H1 (cell line): ENCODE measurements around the gene ARHGAP42.

Source experiments
- BACH1 ChIP-seq: IDR thresholded peaks from 2 replicates; pipeline ENCODE4 v1.6.1; 2012; ENCODE audit warnings: low read length, improper control_type of control experiment
- EP300 ChIP-seq, 2 experiments: IDR thresholded peaks; 1 replicate in 1 of 2; 2 replicates in 1 of 2; pipeline ENCODE4 v1.6.1; 2011 to 2012; ENCODE audit warnings: low read depth in 2 of 2, low read length in 2 of 2, mild to moderate bottlenecking in 2 of 2, borderline replicate concordance in 1 of 2, inconsistent platforms in 1 of 2, moderate library complexity in 1 of 2
- JUND ChIP-seq: IDR thresholded peaks from 2 replicates; pipeline ENCODE4 v1.6.1; 2011; ENCODE audit warnings: mild to moderate bottlenecking, improper control_type of control experiment, low read length
- NRF1 ChIP-seq: IDR thresholded peaks from 2 replicates; pipeline ENCODE4 v1.6.1; 2011; ENCODE audit warnings: mild to moderate bottlenecking, low read depth, low read length, improper control_type of control experiment
- POLR2A ChIP-seq, 2 experiments: IDR thresholded peaks; 1 replicate in 1 of 2; 2 replicates in 1 of 2; pipeline ENCODE4 v1.6.1; 2011; ENCODE audit warnings: low read depth in 2 of 2, low read length in 2 of 2, mild to moderate bottlenecking in 2 of 2; ENCODE audit errors: control extremely low read depth in 1 of 2
- POLR2AphosphoS5 ChIP-seq: IDR thresholded peaks from 2 replicates; pipeline ENCODE4 v1.6.1; 2011; ENCODE audit warnings: low read depth, low read length
- SP1 ChIP-seq: IDR thresholded peaks from 2 replicates; pipeline ENCODE4 v1.6.1; 2011; ENCODE audit warnings: low read depth, low read length
- SP2 ChIP-seq: IDR thresholded peaks from 2 replicates; pipeline ENCODE4 v1.6.1; 2012; ENCODE audit warnings: mild to moderate bottlenecking, low read length, inconsistent platforms
- TAF1 ChIP-seq: IDR thresholded peaks from 2 replicates; pipeline ENCODE4 v1.6.1; 2011; ENCODE audit warnings: mild to moderate bottlenecking, low read depth, low read length
- TCF12 ChIP-seq: IDR thresholded peaks from 2 replicates; pipeline ENCODE4 v1.6.1; 2011; ENCODE audit warnings: low read depth, mild to moderate bottlenecking, low read length
- ZNF274 ChIP-seq: IDR thresholded peaks from 2 replicates; pipeline ENCODE4 v1.7.0; 2012; ENCODE audit warnings: low read length, borderline replicate concordance; ENCODE audit errors: extremely low read depth
- TF ChIP-seq, protein P1 (sequence below), 3 experiments: IDR thresholded peaks; 1 replicate in 2 of 3; 2 replicates in 1 of 3; pipeline versions ENCODE4 v1.5.1 to v1.6.1; 2011; ENCODE audit warnings: low read length in 3 of 3, mild to moderate bottlenecking in 3 of 3, inconsistent platforms in 2 of 3, low read depth in 1 of 3, moderate library complexity in 1 of 3; ENCODE audit not compliant: insufficient read depth in 1 of 3; ENCODE audit errors: control extremely low read depth in 1 of 3
- TF ChIP-seq, protein P2 (sequence below): IDR thresholded peaks from 2 replicates; pipeline ENCODE4 v1.6.1; 2012; ENCODE audit warnings: inconsistent platforms

DNA sequence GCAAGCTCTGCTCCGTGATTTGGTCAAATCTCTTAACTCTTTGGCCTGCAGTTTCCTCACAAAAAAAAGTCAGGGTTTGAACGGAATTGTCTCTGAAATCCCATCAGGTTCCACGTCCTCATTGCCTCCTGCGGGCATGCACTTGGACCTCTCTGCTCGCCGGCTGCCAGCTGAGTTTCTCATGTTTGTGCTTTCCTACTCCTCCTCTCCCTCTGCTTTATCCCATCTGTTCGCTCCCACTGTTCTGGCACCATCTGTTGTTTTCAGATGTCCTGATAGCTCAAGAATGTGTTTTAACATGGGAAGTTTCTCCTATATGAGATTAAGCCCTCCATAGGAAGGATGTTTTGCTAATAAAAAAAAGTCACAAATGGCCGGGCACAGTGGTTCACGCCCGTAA lies 49.4 kb upstream of the ARHGAP42 start:
- TF ChIP-seq POLR2AphosphoS5 (no peak), EP300 (IDR thresholded peaks at IDR 0.05; ENCODE audit: borderline replicate concordance in 1 of 2, low read depth in 2 of 2, low read length in 2 of 2) (no peak), NRF1 (no peak), JUND (no peak), ZNF274 (no peak), TAF1 (no peak), SP1 (no peak), BACH1 (no peak), TCF12 (no peak), SP2 (no peak), POLR2A (IDR thresholded peaks at IDR 0.05; ENCODE audit: control extremely low read depth in 1 of 2, low read depth in 2 of 2, low read length in 2 of 2) (no peak)
- TF ChIP-seq, protein P1, sequence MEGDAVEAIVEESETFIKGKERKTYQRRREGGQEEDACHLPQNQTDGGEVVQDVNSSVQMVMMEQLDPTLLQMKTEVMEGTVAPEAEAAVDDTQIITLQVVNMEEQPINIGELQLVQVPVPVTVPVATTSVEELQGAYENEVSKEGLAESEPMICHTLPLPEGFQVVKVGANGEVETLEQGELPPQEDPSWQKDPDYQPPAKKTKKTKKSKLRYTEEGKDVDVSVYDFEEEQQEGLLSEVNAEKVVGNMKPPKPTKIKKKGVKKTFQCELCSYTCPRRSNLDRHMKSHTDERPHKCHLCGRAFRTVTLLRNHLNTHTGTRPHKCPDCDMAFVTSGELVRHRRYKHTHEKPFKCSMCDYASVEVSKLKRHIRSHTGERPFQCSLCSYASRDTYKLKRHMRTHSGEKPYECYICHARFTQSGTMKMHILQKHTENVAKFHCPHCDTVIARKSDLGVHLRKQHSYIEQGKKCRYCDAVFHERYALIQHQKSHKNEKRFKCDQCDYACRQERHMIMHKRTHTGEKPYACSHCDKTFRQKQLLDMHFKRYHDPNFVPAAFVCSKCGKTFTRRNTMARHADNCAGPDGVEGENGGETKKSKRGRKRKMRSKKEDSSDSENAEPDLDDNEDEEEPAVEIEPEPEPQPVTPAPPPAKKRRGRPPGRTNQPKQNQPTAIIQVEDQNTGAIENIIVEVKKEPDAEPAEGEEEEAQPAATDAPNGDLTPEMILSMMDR (IDR thresholded peaks at IDR 0.05; ENCODE audit: control extremely low read depth in 1 of 3, insufficient read depth in 1 of 3, low read depth in 1 of 3, low read length in 3 of 3), result no peak
- TF ChIP-seq, protein P2, sequence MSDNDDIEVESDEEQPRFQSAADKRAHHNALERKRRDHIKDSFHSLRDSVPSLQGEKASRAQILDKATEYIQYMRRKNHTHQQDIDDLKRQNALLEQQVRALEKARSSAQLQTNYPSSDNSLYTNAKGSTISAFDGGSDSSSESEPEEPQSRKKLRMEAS, result no peak
